HG02870 (cell line): Measurements from ENCODE around the gene SPRED3.

ENCODE experiments used
- ATAC-seq: cut with Tn5 transposase; IDR thresholded peaks from one replicate; pipeline ENCODE4 v1.9.1; 2021; ENCODE audit warnings: mild to moderate bottlenecking, moderate library complexity; ENCODE audit not compliant: unreplicated experiment

SPRED3 gene

GRCh38 chr19:38417146-38417543 is 28.6 kb downstream of the SPRED3 start:
- no peak for ATAC-seq

DNA sequence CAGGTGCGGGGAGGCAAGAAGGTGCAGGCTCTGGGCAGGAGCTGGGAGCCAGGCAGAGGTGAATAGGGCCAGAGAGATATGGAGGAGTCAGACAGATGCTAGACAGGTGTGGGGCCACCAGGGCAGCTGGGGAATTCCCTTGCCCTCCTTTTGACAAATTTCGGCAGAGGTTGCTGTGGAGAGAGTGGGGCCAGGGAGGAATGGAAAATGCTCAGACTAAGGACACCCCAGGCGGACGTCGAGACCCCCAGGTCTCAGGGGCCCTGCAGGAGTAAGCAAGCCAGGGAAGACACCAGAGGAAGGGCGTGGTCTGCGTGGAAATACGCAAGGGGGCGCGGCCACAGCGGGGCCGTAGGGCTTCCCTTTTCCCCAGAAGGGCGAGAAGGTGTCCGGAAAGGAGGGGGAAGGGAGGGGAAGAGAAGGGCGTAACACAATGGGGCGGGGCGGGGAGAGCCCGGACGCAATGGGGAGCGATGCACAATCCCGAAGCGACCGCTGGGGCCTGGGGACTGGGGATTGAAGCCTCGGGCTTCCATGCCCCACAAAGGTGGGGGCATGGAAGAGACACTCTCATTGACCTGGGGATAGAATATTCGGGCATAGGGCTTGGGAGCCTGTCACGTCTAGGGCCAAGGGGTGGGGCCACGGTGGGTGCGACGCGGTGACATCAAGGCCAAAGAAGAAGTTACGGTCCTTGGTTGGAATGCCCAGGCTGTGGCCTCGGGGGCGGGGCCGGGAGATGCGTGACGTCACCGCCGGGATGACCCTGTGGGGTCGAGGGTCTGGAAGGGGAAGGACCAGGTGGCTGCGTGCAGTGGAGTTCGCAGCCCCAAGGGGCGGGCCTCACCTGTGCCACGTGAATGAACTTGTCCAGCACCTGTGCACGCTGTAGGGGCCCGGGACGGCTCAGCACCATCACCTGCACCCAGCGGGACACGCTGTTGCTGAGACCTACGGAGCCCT is 29.3 kb downstream of the SPRED3 start:
- ATAC-seq, result no peak

DNA sequence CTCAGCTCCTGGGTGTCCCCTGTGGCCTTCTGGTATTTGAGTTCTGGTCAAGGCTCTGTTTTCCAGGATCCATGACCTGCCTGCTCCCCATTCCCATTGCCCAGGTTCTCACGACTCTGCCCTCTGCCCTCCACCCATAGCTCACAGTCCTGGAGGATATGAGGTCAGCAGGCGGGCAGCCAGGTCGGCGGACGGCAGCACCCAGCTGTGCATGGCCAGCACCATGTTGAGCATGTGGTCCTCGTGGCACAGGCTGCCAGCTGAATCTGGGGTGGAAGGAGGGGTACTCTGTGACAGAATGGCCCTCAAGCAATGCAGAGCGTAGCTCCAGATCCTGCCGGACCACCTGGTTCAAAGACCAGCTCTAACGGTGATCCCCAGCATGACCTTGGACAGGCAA is 32.4 kb downstream of the SPRED3 start:
- no peak for ATAC-seq

DNA sequence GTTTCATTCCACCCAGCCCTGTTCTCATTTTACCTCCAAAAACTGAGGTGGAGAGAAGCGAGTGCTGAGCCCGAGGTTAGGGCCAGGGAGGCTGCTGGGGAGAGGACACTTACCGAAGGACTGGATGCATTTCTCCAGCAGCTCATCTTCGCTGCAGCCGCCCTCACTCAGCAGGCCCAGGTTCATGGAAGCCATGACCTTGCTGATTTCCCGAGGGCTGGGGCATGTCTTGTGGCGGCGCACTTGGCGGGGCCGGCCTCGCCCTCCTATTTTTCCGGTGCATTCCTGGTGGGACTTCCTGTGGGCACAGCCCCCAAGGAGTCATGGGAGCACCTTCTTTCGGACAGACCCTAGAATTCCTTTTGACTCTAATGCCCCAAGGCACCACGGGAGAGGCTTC is 33.4 kb downstream of the SPRED3 start:
- ATAC-seq, result no peak

- ATAC-seq, result no peak
Measured at GRCh38 chr19:38422438-38422837, 33.9 kb downstream of the SPRED3 start.

DNA sequence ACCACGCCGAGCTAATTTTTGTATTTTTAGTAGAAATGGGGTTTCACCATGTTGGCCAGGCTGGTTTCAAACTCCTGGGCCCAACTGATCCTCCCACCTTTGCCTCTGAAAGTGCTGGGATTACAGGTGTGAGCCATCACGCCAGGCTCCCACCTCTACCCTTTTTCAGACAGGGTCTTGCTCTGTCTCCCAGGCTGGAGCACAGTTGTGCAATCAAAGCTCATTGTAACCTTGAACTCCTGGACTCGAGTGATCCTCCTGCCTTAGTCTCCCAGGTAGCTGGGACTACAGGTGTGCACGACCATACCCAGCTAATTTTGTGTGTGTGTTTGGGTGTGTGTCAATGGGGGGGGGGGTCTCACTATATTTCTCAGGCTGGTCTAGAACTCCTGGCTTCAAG is 35.8 kb downstream of the SPRED3 start:
- ATAC-seq, result no peak

DNA sequence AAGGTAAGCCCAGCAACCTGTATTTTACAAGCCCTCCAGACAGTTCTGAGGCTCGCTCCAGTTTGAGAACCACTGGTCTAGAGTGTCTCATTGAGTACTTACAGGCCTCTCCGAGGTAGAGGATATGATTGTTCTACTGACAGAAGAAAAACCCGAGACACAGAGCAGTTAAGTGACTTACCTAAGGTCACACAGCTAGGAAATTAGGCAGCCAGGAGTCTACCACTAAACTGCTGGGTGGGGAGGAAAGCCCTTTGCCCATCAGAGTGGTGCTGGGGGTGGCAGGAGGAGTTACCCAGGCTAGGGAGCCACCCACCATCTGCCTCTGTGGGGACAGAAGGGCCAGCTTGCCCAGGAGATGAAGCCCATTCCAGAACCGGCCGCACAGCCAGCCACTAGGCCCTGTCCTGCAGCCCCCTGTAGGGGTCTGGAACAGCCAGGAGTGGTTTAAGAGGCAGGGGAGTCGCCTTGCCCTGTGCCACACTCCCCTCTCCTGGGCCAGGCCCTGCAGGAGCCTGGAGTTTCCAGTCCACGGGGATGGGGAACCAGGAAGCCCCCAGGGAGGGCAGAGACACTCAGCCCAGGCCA is 36.8 kb downstream of the SPRED3 start:
- ATAC-seq, result no peak

DNA sequence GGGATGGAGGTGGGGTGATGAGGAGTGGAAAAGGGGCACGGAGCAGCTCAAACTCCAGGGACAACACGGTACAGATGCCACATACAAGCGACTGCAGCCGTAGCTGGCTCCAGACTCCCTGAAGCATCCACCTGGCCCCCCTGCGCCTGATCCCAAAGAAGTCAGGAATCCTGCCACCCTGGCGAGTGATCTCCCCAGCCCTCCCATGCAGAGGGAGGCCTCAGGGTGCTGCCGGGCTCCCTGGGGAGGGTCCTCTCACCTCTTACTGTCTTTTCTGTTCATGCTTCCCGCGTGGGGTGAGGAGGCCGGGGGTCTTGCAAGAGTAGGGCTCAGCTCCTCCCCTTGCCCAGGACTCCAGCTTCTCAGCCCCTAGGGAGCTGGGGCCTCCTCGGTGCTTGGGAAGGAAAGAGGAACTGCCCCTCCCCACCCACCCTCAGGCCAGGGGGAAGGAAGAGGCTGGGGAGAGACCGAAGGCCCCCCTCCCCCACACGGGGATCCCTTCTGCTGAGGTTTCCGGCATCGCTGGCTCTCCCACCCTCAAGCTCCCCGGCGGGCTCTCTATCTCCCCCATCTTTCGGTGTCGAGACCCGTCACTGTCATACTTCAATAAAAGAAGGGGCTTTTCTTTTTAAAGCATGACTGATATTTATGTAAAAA is 37.4 kb downstream of the SPRED3 start, which contains the start of gene RASGRP4:
RASGRP4 (minus strand) TSS at position 410 of the 657 bp plus-strand sequence; CDS start at position 282, 128 bp downstream.
- no peak for ATAC-seq

DNA sequence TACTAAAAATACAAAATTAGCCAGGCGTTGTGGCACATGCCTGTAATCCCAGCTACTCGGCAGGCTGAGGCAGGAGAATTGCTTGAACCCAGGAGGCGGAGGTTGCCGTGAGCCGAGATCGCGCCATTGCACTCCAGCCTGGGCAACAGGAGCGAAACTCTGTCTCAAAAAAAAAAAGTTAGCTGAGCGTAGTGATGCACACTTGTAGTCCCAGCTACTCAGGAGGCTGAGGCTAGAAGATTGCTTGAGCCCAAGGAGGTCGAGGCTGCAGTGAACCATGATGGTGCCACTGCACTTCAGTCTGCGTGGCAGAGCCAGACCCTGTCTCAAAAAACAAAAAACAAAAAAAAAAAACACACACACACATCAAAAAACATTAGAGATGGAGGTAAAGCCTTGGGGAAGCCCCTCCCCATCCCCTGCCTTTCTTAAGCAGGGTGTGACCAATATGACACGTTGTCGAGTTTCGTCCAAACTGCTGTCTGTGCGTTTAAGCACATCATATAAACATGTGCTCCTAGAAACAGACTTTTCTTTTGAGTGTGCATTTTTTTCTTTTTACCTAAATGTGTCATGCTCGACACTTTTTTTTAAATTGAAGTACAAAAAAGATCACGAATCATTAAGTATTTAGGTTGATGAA is 38.7 kb downstream of the SPRED3 start:
- peak; percentile 70 for ATAC-seq

- ATAC-seq, result no peak
Measured at GRCh38 chr19:38429055-38429810, 40.7 kb downstream of the SPRED3 start.

DNA sequence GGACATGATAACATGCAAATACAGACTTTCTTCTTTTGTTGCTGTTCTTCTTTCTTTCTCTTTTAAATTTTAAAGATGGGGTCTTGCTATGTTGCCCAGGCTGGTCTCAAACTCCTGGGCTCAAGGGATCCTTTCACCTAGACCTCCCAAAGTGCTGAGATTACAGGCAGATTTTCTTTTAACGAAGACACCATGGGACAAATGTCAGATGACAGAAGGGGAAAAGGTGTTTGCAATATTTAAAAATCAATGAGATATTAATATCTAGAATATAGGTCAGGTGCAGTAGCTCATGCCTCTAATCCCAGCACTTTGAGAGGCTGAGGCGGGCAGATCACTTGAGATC is 41.3 kb downstream of the SPRED3 start:
- ATAC-seq, result no peak

GRCh38 chr19:38430931-38431330 is 42.4 kb downstream of the SPRED3 start:
- no peak for ATAC-seq

GRCh38 chr19:38433268-38433733 is 44.8 kb downstream of the SPRED3 start, which contains the start of gene RYR1:
Gene RYR1 (plus strand): TSS chr19:38433691. CDS start chr19:38433830, 139 bp downstream.
- ATAC-seq, result no peak

- ATAC-seq, result no peak
Measured at GRCh38 chr19:38434549-38435051, 46.1 kb downstream of the SPRED3 start.

DNA sequence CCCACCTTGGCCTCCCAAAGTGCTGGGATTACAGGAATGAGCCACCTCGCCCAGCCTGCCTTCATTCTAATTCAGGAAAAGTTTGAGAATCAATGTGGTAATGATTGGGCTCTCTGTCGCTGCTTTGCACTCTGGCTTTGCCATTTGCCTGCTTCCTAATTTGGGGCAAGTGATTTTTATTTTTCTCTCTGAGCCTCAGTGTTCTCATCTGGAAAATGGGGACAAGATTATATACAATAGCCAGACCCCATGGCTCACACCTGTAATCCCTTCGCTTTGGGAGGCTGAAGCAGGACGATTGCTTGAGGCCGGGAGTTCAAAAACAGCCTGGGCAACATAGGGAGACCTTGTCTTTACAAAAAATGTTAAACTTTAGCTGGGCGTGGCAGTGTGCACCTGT is 48.8 kb downstream of the SPRED3 start:
- ATAC-seq, result no peak

DNA sequence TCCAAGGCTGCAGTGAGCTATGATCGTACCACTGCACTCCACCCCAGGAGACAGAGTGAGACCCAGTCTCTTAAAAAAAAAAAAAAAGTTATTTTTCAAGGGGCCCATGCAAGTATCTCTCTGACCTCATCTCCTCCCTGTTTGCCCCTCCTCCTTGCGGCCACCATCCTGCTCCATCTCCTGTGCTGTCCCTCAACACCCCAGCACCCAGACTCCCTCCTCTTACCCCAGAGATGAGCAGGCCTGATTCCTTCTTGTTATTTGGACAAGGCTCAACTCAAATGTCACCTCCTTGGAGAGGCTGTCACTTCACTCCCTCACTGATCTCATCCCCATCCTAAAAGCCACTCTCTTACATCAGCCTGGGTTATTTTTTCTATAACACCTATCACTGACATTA is 49.4 kb downstream of the SPRED3 start:
- no peak for ATAC-seq

- no peak for ATAC-seq
Measured at GRCh38 chr19:38440592-38440991, 52.1 kb downstream of the SPRED3 start.

GRCh38 chr19:38441657-38442348 is 53.3 kb downstream of the SPRED3 start:
- no peak for ATAC-seq

GRCh38 chr19:38442736-38443135 is 54.2 kb downstream of the SPRED3 start:
- ATAC-seq, result no peak
